Measurements from ENCODE around the gene TNPO1. TPM values are rescaled to one million over a fixed set of nuclear protein-coding genes. Genes with fewer than 3 reads are reported as not detected.

Gene TNPO1
- total RNA-seq, 1 experiment from 2014 or later: 70.8 TPM

Small RNAs within 50 kb of the gene (small RNA-seq; reads per million reads assigned to genes)
- gene MIR4804 (not detected), gene RF00019 (not detected)

Other genes starting within 250 kb of the TNPO1 start
- gene FCHO2, start 139.4 kb downstream of the TNPO1 start, total RNA-seq (2014; rRNA removed; shearing (Covaris generic)): 3.7 and 10.2 TPM in 2 replicates